HG03571 (cell line): ENCODE results near the gene GMCL1.
"Not testable (repeated sequence)": the region's sequence is repeated elsewhere in the genome, so short reads cannot be mapped to it uniquely, and the experiment has no call there.

Experiments used
- ATAC-seq: cut with Tn5 transposase; IDR thresholded peaks from one replicate; pipeline ENCODE4 v1.9.1; 2021; ENCODE audit not compliant: unreplicated experiment

GMCL1 gene

GRCh38 chr2:69805887-69806286, 23.6 kb upstream of the GMCL1 start:
- ATAC-seq = no peak

- ATAC-seq = no peak
These were observed 21.5 kb upstream of the GMCL1 start for GRCh38 chr2:69807821-69808540.

GRCh38 chr2:69810550-69810949, 18.9 kb upstream of the GMCL1 start:
- no peak for ATAC-seq

- ATAC-seq = no peak
These were observed 18.4 kb upstream of the GMCL1 start for GRCh38 chr2:69811018-69811417.

- no peak for ATAC-seq
These were observed 17.9 kb upstream of the GMCL1 start for GRCh38 chr2:69811591-69811990.

GRCh38 chr2:69815717-69816116, 13.7 kb upstream of the GMCL1 start:
- ATAC-seq = no peak

- no peak for ATAC-seq
These were observed 12.4 kb upstream of the GMCL1 start for GRCh38 chr2:69816923-69817542.

GRCh38 chr2:69817729-69818501, 11.5 kb upstream of the GMCL1 start:
- no peak for ATAC-seq

GRCh38 chr2:69827796-69828540, 1.5 kb upstream of the GMCL1 start:
- ATAC-seq = no peak

- peak; percentile 0 for ATAC-seq
These were observed 563 bp upstream of the GMCL1 start for GRCh38 chr2:69828938-69829255.

- ATAC-seq = peak; percentile 19
These were observed 815 bp downstream of the GMCL1 start for GRCh38 chr2:69830045-69830905.

- ATAC-seq = not testable (repeated sequence)
These were observed 1.4 kb downstream of the GMCL1 start for GRCh38 chr2:69830906-69831241.

- no peak for ATAC-seq
These were observed 2.0 kb downstream of the GMCL1 start for GRCh38 chr2:69831354-69831905.

- no peak for ATAC-seq
These were observed 4.3 kb downstream of the GMCL1 start for GRCh38 chr2:69833752-69834151.

GRCh38 chr2:69835666-69836065, 6.2 kb downstream of the GMCL1 start:
- ATAC-seq = no peak

GRCh38 chr2:69836316-69836715, 6.9 kb downstream of the GMCL1 start:
- no peak for ATAC-seq

- no peak for ATAC-seq
These were observed 8.1 kb downstream of the GMCL1 start for GRCh38 chr2:69837533-69837932.

GRCh38 chr2:69843993-69844392, 14.5 kb downstream of the GMCL1 start:
- no peak for ATAC-seq

GRCh38 chr2:69844560-69844959, 15.1 kb downstream of the GMCL1 start:
- no peak for ATAC-seq
